ENCODE results near the gene RRP9. TPM values are rescaled to one million over a fixed set of nuclear protein-coding genes. Genes with fewer than 3 reads are reported as not detected.
"Not testable (repeated sequence)": the region's sequence is repeated elsewhere in the genome, so short reads cannot be mapped to it uniquely, and the experiment has no call there.

Gene RRP9
- 36.8 and 38.2 TPM in 2 replicates for total RNA-seq

GRCh38 chr3:51941798-51942602, at the start of gene RRP9, which contains the start of gene PARP3:
TSS of gene RRP9 (minus strand) at chr3:51941904. CDS start at chr3:51941867, 37 bp downstream.
TSS of gene PARP3 (plus strand) at chr3:51942363. CDS start at chr3:51943356, 993 bp downstream.
- intact Hi-C loops (cut with micrococcal nuclease): loop anchor here (1.0 to 10.0 kb wide), 11 partner anchors 32 to 1327 kb away; partner anchors contain the start of genes ABHD14B, ACY1, ALAS1 and CISH

- intact Hi-C loops (cut with micrococcal nuclease): not testable (repeated sequence)
Observed at GRCh38 chr3:51990501-51990971, 48.8 kb upstream of the RRP9 start.

GRCh38 chr3:51988286-51989146, 46.8 kb upstream of the RRP9 start:
- intact Hi-C loops (cut with micrococcal nuclease): no loop called here

GRCh38 chr3:51987568-51987967, 45.9 kb upstream of the RRP9 start:
- intact Hi-C loops (cut with micrococcal nuclease): no loop called here

GRCh38 chr3:51986010-51986947, 44.6 kb upstream of the RRP9 start:
- intact Hi-C loops (cut with micrococcal nuclease): no loop called here

GRCh38 chr3:51985063-51985462, 43.4 kb upstream of the RRP9 start:
- intact Hi-C loops (cut with micrococcal nuclease): no loop called here

GRCh38 chr3:51984269-51984647, 42.6 kb upstream of the RRP9 start:
- intact Hi-C loops (cut with micrococcal nuclease): no loop called here

GRCh38 chr3:51983578-51984268, 42.0 kb upstream of the RRP9 start:
- intact Hi-C loops (cut with micrococcal nuclease): loop anchor here (1.0 to 2.0 kb wide), 4 partner anchors 8 to 73 kb away; partner anchors contain the start of genes ABHD14A, DUSP7, PARP3 and RPL29

- intact Hi-C loops (cut with micrococcal nuclease): loop anchor here (1.0 to 2.0 kb wide), 4 partner anchors 8 to 74 kb away; partner anchors contain the start of genes ABHD14A, DUSP7, PARP3 and RPL29
Observed at GRCh38 chr3:51982838-51983577, 41.3 kb upstream of the RRP9 start, which contains the start of gene ACY1. TSS of gene ACY1 (plus strand) at chr3:51983535. CDS start at chr3:51984065, 530 bp downstream.

- intact Hi-C loops (cut with micrococcal nuclease): loop anchor here (2.0 kb wide), 1 partner anchor 74 kb away; the partner anchor contains the start of gene DUSP7
Observed at GRCh38 chr3:51982352-51982837, 40.7 kb upstream of the RRP9 start.

- intact Hi-C loops (cut with micrococcal nuclease): no loop called here
Observed at GRCh38 chr3:51980253-51980652, 38.5 kb upstream of the RRP9 start.

GRCh38 chr3:51978143-51978502, 36.4 kb upstream of the RRP9 start:
- intact Hi-C loops (cut with micrococcal nuclease): no loop called here

GRCh38 chr3:51977446-51978142, 35.9 kb upstream of the RRP9 start:
- intact Hi-C loops (cut with micrococcal nuclease): no loop called here

GRCh38 chr3:51975852-51976549, 34.3 kb upstream of the RRP9 start:
- intact Hi-C loops (cut with micrococcal nuclease): loop anchor here (1.0 kb wide), 2 partner anchors 7 to 79 kb away; partner anchors contain the start of gene ACY1

- intact Hi-C loops (cut with micrococcal nuclease): loop anchor here (1.0 kb wide), 3 partner anchors 8 to 80 kb away; partner anchors contain the start of genes ACY1 and PARP3
Observed at GRCh38 chr3:51974963-51975851, 33.5 kb upstream of the RRP9 start, which contains the start of gene ABHD14A. TSS of gene ABHD14A (plus strand) at chr3:51975064. CDS start at chr3:51975136, 72 bp downstream.

- intact Hi-C loops (cut with micrococcal nuclease): loop anchor here (1.0 kb wide), 1 partner anchor 32 kb away; the partner anchor contains the start of gene PARP3
Observed at GRCh38 chr3:51974277-51974962, 32.7 kb upstream of the RRP9 start.
